ENCODE measurements around the gene CRIP3.

GRCh38 chr6:43264599-43265145, 44.0 kb downstream of the CRIP3 start:
- TF ChIP-seq CTCF (IDR thresholded peaks at IDR 0.05) (no peak), ZFX (IDR thresholded peaks at IDR 0.05; ENCODE audit: borderline replicate concordance) (no peak)
